KMS-11 (cell line): ENCODE measurements around the gene TFCP2L1.

Experiments
- H2AFZ ChIP-seq: fragments of 200-600 bp; sonication (generic); 2 replicates; pipeline ENCODE4 v1.6.1; 2016; ENCODE audit warnings: antibody characterized with exemption, mixed run types, low read depth
- H3K27ac ChIP-seq: fragments of 200-600 bp; sonication (generic); 2 replicates; pipeline ENCODE4 v1.6.1; 2016; ENCODE audit warnings: mild to moderate bottlenecking, mixed run types
- H3K27me3 ChIP-seq: fragments of 200-600 bp; sonication (generic); 2 replicates; pipeline ENCODE4 v1.6.1; 2017; ENCODE audit warnings: mild to moderate bottlenecking, low read depth, mixed run types, moderate library complexity; ENCODE audit not compliant: insufficient read depth
- H3K36me3 ChIP-seq: fragments of 200-600 bp; sonication (generic); 2 replicates; pipeline ENCODE4 v1.6.1; 2017; ENCODE audit warnings: mild to moderate bottlenecking, mixed run types; ENCODE audit not compliant: insufficient read depth
- H3K4me1 ChIP-seq: fragments of 200-600 bp; sonication (generic); 2 replicates; pipeline ENCODE4 v1.6.1; 2016; ENCODE audit warnings: mild to moderate bottlenecking, low read depth, mixed run types; ENCODE audit not compliant: poor library complexity, severe bottlenecking
- H3K4me2 ChIP-seq: fragments of 200-600 bp; sonication (generic); 2 replicates; pipeline ENCODE4 v1.7.0; 2016; ENCODE audit warnings: mild to moderate bottlenecking, mixed run types
- H3K4me3 ChIP-seq: fragments of 200-600 bp; sonication (generic); IDR thresholded peaks from 2 replicates; pipeline ENCODE4 v1.6.1; 2017; ENCODE audit warnings: low read depth, low read length, mixed read lengths; ENCODE audit not compliant: insufficient read depth
- H3K79me2 ChIP-seq: fragments of 200-600 bp; sonication (generic); 2 replicates; pipeline ENCODE4 v1.6.1; 2016; ENCODE audit warnings: low read depth, mixed run types; ENCODE audit not compliant: insufficient read depth
- H3K9ac ChIP-seq: fragments of 200-600 bp; sonication (generic); 2 replicates; pipeline ENCODE4 v1.6.1; 2016; ENCODE audit warnings: mild to moderate bottlenecking, mixed run types
- H4K20me1 ChIP-seq: fragments of 200-600 bp; sonication (generic); 2 replicates; pipeline ENCODE4 v1.6.1; 2016; ENCODE audit warnings: mild to moderate bottlenecking, mixed run types; ENCODE audit not compliant: insufficient read depth
- CTCF ChIP-seq: fragments of 200-600 bp; sonication (generic); conservative IDR thresholded peaks from 2 replicates; pipeline ENCODE4 v1.6.1; 2017; ENCODE audit warnings: low read depth, mild to moderate bottlenecking, antibody characterized with exemption, low read length, moderate library complexity, mixed read lengths

The TFCP2L1 gene

GRCh38 chr2:121173806-121174205 is 111.2 kb downstream of the TFCP2L1 start:
- Histone ChIP-seq H3K27ac (no peak overlapping the region), H4K20me1 (no peaks in the 10 kb centered on the region), H3K36me3 (no peaks in the 10 kb centered on the region), H3K9ac (no peak overlapping the region), H2AFZ (no peak overlapping the region), H3K4me1 (no peaks in the 10 kb centered on the region), H3K79me2 (no peaks in the 10 kb centered on the region), H3K4me2 (no peak overlapping the region), H3K27me3 (no peaks in the 10 kb centered on the region), H3K4me3 (no peak overlapping the region)
- no peak for TF ChIP-seq CTCF

- no peaks in the 10 kb centered on the region for H3K36me3 ChIP-seq
- no peaks in the 10 kb centered on the region for H4K20me1 ChIP-seq
- no peak overlapping the region for H3K27ac ChIP-seq
- no peaks in the 10 kb centered on the region for H3K4me1 ChIP-seq
- no peaks in the 10 kb centered on the region for H3K27me3 ChIP-seq
- TF ChIP-seq CTCF = no peak
- no peak overlapping the region for H2AFZ ChIP-seq
- no peak overlapping the region for H3K4me3 ChIP-seq
- no peak overlapping the region for H3K4me2 ChIP-seq
- H3K9ac ChIP-seq = no peak overlapping the region
- no peaks in the 10 kb centered on the region for H3K79me2 ChIP-seq
Observed at GRCh38 chr2:121173112-121173511, 111.9 kb downstream of the TFCP2L1 start.

- no peaks in the 10 kb centered on the region for H3K4me1 ChIP-seq
- H3K36me3 ChIP-seq = no peaks in the 10 kb centered on the region
- no peak overlapping the region for H3K27ac ChIP-seq
- H3K27me3 ChIP-seq = no peaks in the 10 kb centered on the region
- no peak overlapping the region for H2AFZ ChIP-seq
- no peaks in the 10 kb centered on the region for H4K20me1 ChIP-seq
- H3K4me2 ChIP-seq = no peak overlapping the region
- no peak overlapping the region for H3K9ac ChIP-seq
- H3K4me3 ChIP-seq = no peak overlapping the region
- TF ChIP-seq CTCF = no peak
- H3K79me2 ChIP-seq = no peaks in the 10 kb centered on the region
Observed at GRCh38 chr2:121172456-121172855, 112.5 kb downstream of the TFCP2L1 start.

GRCh38 chr2:121171625-121172119 is 113.3 kb downstream of the TFCP2L1 start:
- no peaks in the 10 kb centered on the region for H3K36me3 ChIP-seq
- no peak overlapping the region for H3K4me3 ChIP-seq
- H3K4me1 ChIP-seq = no peaks in the 10 kb centered on the region
- H3K27ac ChIP-seq = no peak overlapping the region
- no peak overlapping the region for H3K4me2 ChIP-seq
- H3K79me2 ChIP-seq = no peaks in the 10 kb centered on the region
- H3K27me3 ChIP-seq = no peaks in the 10 kb centered on the region
- H2AFZ ChIP-seq = no peak overlapping the region
- H3K9ac ChIP-seq = no peak overlapping the region
- TF ChIP-seq CTCF = no peak
- H4K20me1 ChIP-seq = no peaks in the 10 kb centered on the region
